IPS DF 19.7 (cell line): ENCODE measurements around the gene ITPKC.
"Not testable (repeated sequence)": the region's sequence is repeated elsewhere in the genome, so short reads cannot be mapped to it uniquely, and the experiment has no call there.

Experiments
- DNase-seq: peaks from one replicate; pipeline ENCODE4 v3.0.0-alpha.2; 2013; ENCODE audit warnings: low read depth, low spot score

Gene ITPKC

GRCh38 chr19:40716031-40716481 is 856 bp upstream of the ITPKC start:
- no peak for DNase-seq

- DNase-seq, result no peak
Observed at GRCh38 chr19:40717325-40717879, 490 bp downstream of the ITPKC start.

GRCh38 chr19:40717880-40718773 is 1.2 kb downstream of the ITPKC start:
- DNase-seq, result no peak

GRCh38 chr19:40718774-40719391 is 2.0 kb downstream of the ITPKC start:
- no peak for DNase-seq

GRCh38 chr19:40719414-40719894 is 2.5 kb downstream of the ITPKC start:
- DNase-seq, result no peak

- no peak for DNase-seq
Observed at GRCh38 chr19:40721140-40721486, 4.2 kb downstream of the ITPKC start.

GRCh38 chr19:40721936-40722661 is 5.2 kb downstream of the ITPKC start:
- no peak for DNase-seq

- no peak for DNase-seq
Observed at GRCh38 chr19:40723661-40724254, 6.8 kb downstream of the ITPKC start.

- no peak for DNase-seq
Observed at GRCh38 chr19:40724315-40724714, 7.4 kb downstream of the ITPKC start.

GRCh38 chr19:40724855-40725254 is 7.9 kb downstream of the ITPKC start:
- no peak for DNase-seq

GRCh38 chr19:40726279-40726678 is 9.4 kb downstream of the ITPKC start:
- no peak for DNase-seq

GRCh38 chr19:40730065-40730464 is 13.2 kb downstream of the ITPKC start:
- DNase-seq, result not testable (repeated sequence)

- not testable (repeated sequence) for DNase-seq
Observed at GRCh38 chr19:40732304-40732703, 15.4 kb downstream of the ITPKC start.

- DNase-seq, result no peak
Observed at GRCh38 chr19:40733149-40733548, 16.2 kb downstream of the ITPKC start.

- DNase-seq, result no peak
Observed at GRCh38 chr19:40735013-40735771, 18.3 kb downstream of the ITPKC start.

- DNase-seq, result no peak
Observed at GRCh38 chr19:40736661-40737060, 19.7 kb downstream of the ITPKC start.

- DNase-seq, result no peak
Observed at GRCh38 chr19:40737102-40737644, 20.3 kb downstream of the ITPKC start.

- no peak for DNase-seq
Observed at GRCh38 chr19:40739030-40739839, 22.3 kb downstream of the ITPKC start.

GRCh38 chr19:40739871-40740703 is 23.2 kb downstream of the ITPKC start:
- no peak for DNase-seq
